CD4-positive, alpha-beta T cell (primary cell): ENCODE results near the gene SLC46A2. TPM values are rescaled to one million over a fixed set of nuclear protein-coding genes. Genes with fewer than 3 reads are reported as not detected.
A peak's percentile ranks its signal among the peaks of the same experiment; 100 is the strongest.

ENCODE experiments used
- ATAC-seq: fragments of 200-7000 bp; cut with Tn5 transposase; one replicate; pipeline ENCODE4 v1.10.0; 2022; ENCODE audit warnings: mild to moderate bottlenecking; ENCODE audit not compliant: poor library complexity
- CTCF ChIA-PET: fragments of 350-600 bp; sonication (Branson Sonifier 250); formaldehyde crosslinking; loops from one replicate; lab custom pipeline; 2021; ENCODE audit warnings: antibody characterized with exemption, inconsistent platforms; lab: Charles Lee
- POLR2A ChIA-PET: fragments of 350-600 bp; sonication (Branson Sonifier 250); formaldehyde crosslinking; loops from one replicate; lab custom pipeline; 2021; ENCODE audit warnings: antibody characterized with exemption, inconsistent platforms; lab: Charles Lee
- DNase-seq, 14 experiments: peaks; one replicate each; pipeline ENCODE4 v3.0.0-alpha.2; 2013 to 2020; ENCODE audit warnings: mixed read lengths in 2 of 14
- H3K27ac ChIP-seq, 2 donors: one replicate each; pipeline versions ENCODE4 v1.5.1 to v1.7.0; 2013; ENCODE audit warnings: low read length in 2 of 2, low read depth in 1 of 2, mild to moderate bottlenecking in 1 of 2
- H3K27me3 ChIP-seq, 2 experiments: 1 replicate in 1 of 2; 2 replicates in 1 of 2; pipeline versions ENCODE4 v1.6.1 to v1.7.0; 2013; ENCODE audit warnings: low read length in 2 of 2, control low read depth in 1 of 2, mild to moderate bottlenecking in 1 of 2, moderate library complexity in 1 of 2; ENCODE audit not compliant: insufficient read depth in 2 of 2, control insufficient read depth in 1 of 2
- H3K36me3 ChIP-seq: one replicate; pipeline ENCODE4 v1.6.1; 2013; ENCODE audit warnings: low read length, control low read depth; ENCODE audit not compliant: insufficient read depth
- H3K4me1 ChIP-seq: one replicate; pipeline ENCODE4 v1.6.1; 2013; ENCODE audit warnings: low read length, control low read depth; ENCODE audit not compliant: insufficient read depth
- H3K4me3 ChIP-seq: one replicate; pipeline ENCODE4 v1.5.1; 2013; ENCODE audit warnings: mild to moderate bottlenecking, low read length, moderate library complexity
- H3K9me3 ChIP-seq, 2 experiments: 1 replicate in 1 of 2; 2 replicates in 1 of 2; pipeline versions ENCODE4 v1.6.1 to v1.7.0; 2013; ENCODE audit warnings: low read length in 2 of 2, mild to moderate bottlenecking in 2 of 2, control low read depth in 1 of 2, moderate library complexity in 1 of 2; ENCODE audit not compliant: control insufficient read depth in 1 of 2, insufficient read depth in 1 of 2
- H3K27ac Mint-ChIP-seq: one replicate; pipeline ENCODE4 v1.8.0; 2020; ENCODE audit warnings: mixed read lengths
- H3K27me3 Mint-ChIP-seq: one replicate; pipeline ENCODE4 v1.8.0; 2021; ENCODE audit warnings: mixed read lengths
- H3K36me3 Mint-ChIP-seq: one replicate; pipeline ENCODE4 v1.8.0; 2021; ENCODE audit warnings: low read depth, mixed read lengths
- H3K4me1 Mint-ChIP-seq: one replicate; pipeline ENCODE4 v1.8.0; 2021; ENCODE audit warnings: low read depth, mixed read lengths
- H3K4me3 Mint-ChIP-seq: one replicate; pipeline ENCODE4 v1.8.0; 2020; ENCODE audit warnings: mild to moderate bottlenecking, mixed read lengths
- H3K9me3 Mint-ChIP-seq: one replicate; pipeline ENCODE4 v1.8.0; 2020; ENCODE audit warnings: mixed read lengths
- CTCF ChIP-seq: fragments of 200-600 bp; IDR thresholded peaks from one replicate; pipeline ENCODE4 v1.8.0; 2022; ENCODE audit warnings: antibody characterized with exemption, mild to moderate bottlenecking
- intact Hi-C, 2 experiments: fragments of 100-400 bp; cut with DNase I in 1 of 2; cut with micrococcal nuclease in 1 of 2; formaldehyde crosslinking; loops; one replicate each; pipeline versions ENCODE4 v1.15.1 to v1.9.0; 2023 to 2025; cut with DNase I, micrococcal nuclease
- total RNA-seq, 174 experiments: library from RNA in 2 of 174; stranded (reverse) in 2 of 174; gene quantifications; one replicate each; pipeline ENCODE4 v1.2.3 and lab custom pipeline; 2021 to 2026

Gene SLC46A2
- total RNA-seq, 2 experiments from 2014 or later: not detected

- H3K36me3 Mint-ChIP-seq: peaks cover 68% of the 10 kb centered on the region
Observed at GRCh38 chr9:112868461-112868860, 22.2 kb downstream of the SLC46A2 start.

GRCh38 chr9:112867275-112867991, 23.2 kb downstream of the SLC46A2 start:
- TF ChIP-seq CTCF: no peak
- Mint-ChIP-seq H3K9me3 (no peaks in the 10 kb centered on the region), H3K4me3 (no peak overlapping the region), H3K27me3 (no peaks in the 10 kb centered on the region), H3K36me3 (peaks cover 69% of the 10 kb centered on the region), H3K4me1 (no peaks in the 10 kb centered on the region), H3K27ac (no peak overlapping the region)
- no peaks in the 10 kb centered on the region for H3K27me3 ChIP-seq
- intact Hi-C loops: no loop called here
- ATAC-seq (no peak), DNase-seq (peak in 2 of 14 experiments; percentile 48 to 54)
- H3K4me3 ChIP-seq: no peak overlapping the region
- no peak overlapping the region for H3K27ac ChIP-seq
- ChIA-PET CTCF (interaction anchor here (0.5 kb wide), 1 partner anchor 1130 kb away, joined by 3 read pairs; no protein-coding TSS in a partner anchor), POLR2A (no interaction called here)
- H3K9me3 ChIP-seq: no peaks in the 10 kb centered on the region
- H3K4me1 ChIP-seq: peaks cover 2% of the 10 kb centered on the region
- H3K36me3 ChIP-seq: peaks cover 20% of the 10 kb centered on the region

More at GRCh38 chr9:112868461-112868860, 22.2 kb downstream of the SLC46A2 start:
- no peak overlapping the region for H3K4me3 ChIP-seq
- intact Hi-C loops: no loop called here
- ChIA-PET POLR2A (interaction anchor here (0.5 kb wide), 1 partner anchor 9 kb away, joined by 3 read pairs; no protein-coding TSS in a partner anchor), CTCF (interaction anchor here (0.5 kb wide), 1 partner anchor 1131 kb away, joined by 3 read pairs; no protein-coding TSS in a partner anchor)
- H3K27ac ChIP-seq: no peak overlapping the region
- ATAC-seq: no peak
- H3K27me3 ChIP-seq: no peaks in the 10 kb centered on the region
- H3K4me1 ChIP-seq: peaks cover 2% of the 10 kb centered on the region
- no peak for DNase-seq
- no peaks in the 10 kb centered on the region for H3K9me3 ChIP-seq
- no peak for TF ChIP-seq CTCF
- H3K4me3 Mint-ChIP-seq: no peak overlapping the region
- no peak overlapping the region for H3K27ac Mint-ChIP-seq
- H3K4me1 Mint-ChIP-seq: no peaks in the 10 kb centered on the region
- H3K27me3 Mint-ChIP-seq: no peaks in the 10 kb centered on the region
- no peaks in the 10 kb centered on the region for H3K9me3 Mint-ChIP-seq
- peaks cover 15% of the 10 kb centered on the region for H3K36me3 ChIP-seq

GRCh38 chr9:112866662-112867274, 23.9 kb downstream of the SLC46A2 start:
- no peak overlapping the region for H3K4me3 ChIP-seq
- no peak for ATAC-seq
- no peak overlapping the region for H3K27ac Mint-ChIP-seq

More at GRCh38 chr9:112866662-112867274, 23.9 kb downstream of the SLC46A2 start:
- H3K4me1 Mint-ChIP-seq: no peaks in the 10 kb centered on the region
- no peaks in the 10 kb centered on the region for H3K9me3 Mint-ChIP-seq
- no peak overlapping the region for H3K4me3 Mint-ChIP-seq
- ChIA-PET CTCF (no interaction called here), POLR2A (no interaction called here)
- Histone ChIP-seq H3K27ac (no peak overlapping the region), H3K9me3 (no peaks in the 10 kb centered on the region), H3K4me1 (peaks cover 2% of the 10 kb centered on the region), H3K27me3 (no peaks in the 10 kb centered on the region), H3K36me3 (peaks cover 20% of the 10 kb centered on the region)
- DNase-seq: no peak
- intact Hi-C loops: no loop called here
- peaks cover 63% of the 10 kb centered on the region for H3K36me3 Mint-ChIP-seq
- TF ChIP-seq CTCF: no peak
- H3K27me3 Mint-ChIP-seq: no peaks in the 10 kb centered on the region
